Adipocyte (in vitro differentiated cells): ENCODE results near the gene MTA3.
A peak's percentile ranks its signal among the peaks of the same experiment; 100 is the strongest.

Experiments used
- DNase-seq: peaks from one replicate; pipeline ENCODE4 v3.0.0-alpha.2; 2015; ENCODE audit warnings: low read depth
- H3K27me3 ChIP-seq: replicated peaks from 2 replicates; pipeline ENCODE4 v1.7.0; 2013; ENCODE audit warnings: mild to moderate bottlenecking, low read length, moderate library complexity; ENCODE audit not compliant: control insufficient read depth, insufficient read depth
- H3K36me3 ChIP-seq: 2 replicates; pipeline ENCODE4 v1.7.0; 2013; ENCODE audit warnings: low read length, mild to moderate bottlenecking, moderate library complexity; ENCODE audit not compliant: control insufficient read depth, insufficient read depth, severe bottlenecking
- H3K4me1 ChIP-seq: 2 replicates; pipeline ENCODE4 v1.7.0; 2013; ENCODE audit warnings: mild to moderate bottlenecking, low read length, moderate library complexity; ENCODE audit not compliant: control insufficient read depth, insufficient read depth
- H3K4me3 ChIP-seq: 2 replicates; pipeline ENCODE4 v1.7.0; 2013; ENCODE audit warnings: mild to moderate bottlenecking, low read length, moderate library complexity
- H3K9ac ChIP-seq: 2 replicates; pipeline ENCODE4 v1.7.0; 2013; ENCODE audit warnings: mild to moderate bottlenecking, low read length, moderate library complexity
- H3K9me3 ChIP-seq: 2 replicates; pipeline ENCODE4 v1.7.0; 2013; ENCODE audit warnings: mild to moderate bottlenecking, low read length, moderate library complexity; ENCODE audit not compliant: control insufficient read depth

Gene MTA3

GRCh38 chr2:42755191-42755880, 186.9 kb downstream of the MTA3 start:
- no peaks in the 10 kb centered on the region for H3K27me3 ChIP-seq
- peak; percentile 58 for DNase-seq
- H3K4me1 ChIP-seq: peaks cover 22% of the 10 kb centered on the region
- no peaks in the 10 kb centered on the region for H3K9me3 ChIP-seq
- H3K4me3 ChIP-seq: no peak overlapping the region
- H3K9ac ChIP-seq: no peak overlapping the region
- H3K36me3 ChIP-seq: no peaks in the 10 kb centered on the region

- no peaks in the 10 kb centered on the region for H3K9me3 ChIP-seq
- no peak for DNase-seq
- no peak overlapping the region for H3K4me3 ChIP-seq
- peaks cover 22% of the 10 kb centered on the region for H3K4me1 ChIP-seq
- no peak overlapping the region for H3K9ac ChIP-seq
- no peaks in the 10 kb centered on the region for H3K36me3 ChIP-seq
- H3K27me3 ChIP-seq: no peaks in the 10 kb centered on the region
Measured at GRCh38 chr2:42756150-42756775, 187.8 kb downstream of the MTA3 start.

GRCh38 chr2:42756966-42757513, 188.6 kb downstream of the MTA3 start:
- Histone ChIP-seq H3K9ac (no peak overlapping the region), H3K9me3 (no peaks in the 10 kb centered on the region)
- DNase-seq: no peak

GRCh38 chr2:42757981-42758740, 189.7 kb downstream of the MTA3 start:
- H3K27me3 ChIP-seq: no peaks in the 10 kb centered on the region
- peaks cover 22% of the 10 kb centered on the region for H3K4me1 ChIP-seq
- H3K9ac ChIP-seq: no peak overlapping the region
- no peaks in the 10 kb centered on the region for H3K36me3 ChIP-seq
- H3K4me3 ChIP-seq: no peak overlapping the region
- H3K9me3 ChIP-seq: no peaks in the 10 kb centered on the region
- DNase-seq: no peak

More at GRCh38 chr2:42756966-42757513, 188.6 kb downstream of the MTA3 start:
- Histone ChIP-seq H3K36me3 (no peaks in the 10 kb centered on the region), H3K27me3 (no peaks in the 10 kb centered on the region), H3K4me3 (no peak overlapping the region), H3K4me1 (peaks cover 22% of the 10 kb centered on the region)

- Histone ChIP-seq H3K4me1 (peaks cover 20% of the 10 kb centered on the region), H3K27me3 (no peaks in the 10 kb centered on the region), H3K4me3 (no peak overlapping the region), H3K36me3 (no peaks in the 10 kb centered on the region), H3K9ac (no peak overlapping the region), H3K9me3 (no peaks in the 10 kb centered on the region)
- no peak for DNase-seq
Measured at GRCh38 chr2:42758751-42759150, 190.3 kb downstream of the MTA3 start.

- no peaks in the 10 kb centered on the region for H3K4me1 ChIP-seq
- no peaks in the 10 kb centered on the region for H3K36me3 ChIP-seq
- no peak overlapping the region for H3K9ac ChIP-seq
- no peak overlapping the region for H3K4me3 ChIP-seq
- DNase-seq: no peak
- H3K27me3 ChIP-seq: no peaks in the 10 kb centered on the region
- H3K9me3 ChIP-seq: no peaks in the 10 kb centered on the region
Measured at GRCh38 chr2:42761554-42761953, 193.1 kb downstream of the MTA3 start.

- Histone ChIP-seq H3K4me1 (no peaks in the 10 kb centered on the region), H3K9ac (no peak overlapping the region), H3K36me3 (no peaks in the 10 kb centered on the region), H3K4me3 (no peak overlapping the region), H3K27me3 (no peaks in the 10 kb centered on the region), H3K9me3 (no peaks in the 10 kb centered on the region)
- no peak for DNase-seq
Measured at GRCh38 chr2:42762155-42762554, 193.7 kb downstream of the MTA3 start.

- H3K4me3 ChIP-seq: no peak overlapping the region
- H3K9ac ChIP-seq: no peak overlapping the region
- no peaks in the 10 kb centered on the region for H3K36me3 ChIP-seq
- no peaks in the 10 kb centered on the region for H3K4me1 ChIP-seq
- DNase-seq: no peak
- no peaks in the 10 kb centered on the region for H3K27me3 ChIP-seq
- H3K9me3 ChIP-seq: no peaks in the 10 kb centered on the region
Measured at GRCh38 chr2:42762823-42763804, 194.7 kb downstream of the MTA3 start.

GRCh38 chr2:42764096-42764495, 195.7 kb downstream of the MTA3 start, which contains the start of gene OXER1:
Gene OXER1 (minus strand): TSS chr2:42764135. CDS start chr2:42764062, 73 bp downstream.
- Histone ChIP-seq H3K36me3 (no peaks in the 10 kb centered on the region), H3K9ac (no peak within 1 kb of the TSS), H3K4me3 (no peak within 1 kb of the TSS), H3K9me3 (no peaks in the 10 kb centered on the region), H3K4me1 (no peaks in the 10 kb centered on the region), H3K27me3 (no peaks in the 10 kb centered on the region)
- no peak for DNase-seq

GRCh38 chr2:42764901-42765300, 196.5 kb downstream of the MTA3 start:
- Histone ChIP-seq H3K9me3 (no peaks in the 10 kb centered on the region), H3K27me3 (no peaks in the 10 kb centered on the region), H3K9ac (no peak overlapping the region), H3K4me3 (no peak overlapping the region), H3K36me3 (no peaks in the 10 kb centered on the region), H3K4me1 (no peaks in the 10 kb centered on the region)
- DNase-seq: no peak
